Measurements from ENCODE around the gene SPDYE18.
"Not testable (repeated sequence)": the region's sequence is repeated elsewhere in the genome, so short reads cannot be mapped to it uniquely, and the experiment has no call there.

DNA sequence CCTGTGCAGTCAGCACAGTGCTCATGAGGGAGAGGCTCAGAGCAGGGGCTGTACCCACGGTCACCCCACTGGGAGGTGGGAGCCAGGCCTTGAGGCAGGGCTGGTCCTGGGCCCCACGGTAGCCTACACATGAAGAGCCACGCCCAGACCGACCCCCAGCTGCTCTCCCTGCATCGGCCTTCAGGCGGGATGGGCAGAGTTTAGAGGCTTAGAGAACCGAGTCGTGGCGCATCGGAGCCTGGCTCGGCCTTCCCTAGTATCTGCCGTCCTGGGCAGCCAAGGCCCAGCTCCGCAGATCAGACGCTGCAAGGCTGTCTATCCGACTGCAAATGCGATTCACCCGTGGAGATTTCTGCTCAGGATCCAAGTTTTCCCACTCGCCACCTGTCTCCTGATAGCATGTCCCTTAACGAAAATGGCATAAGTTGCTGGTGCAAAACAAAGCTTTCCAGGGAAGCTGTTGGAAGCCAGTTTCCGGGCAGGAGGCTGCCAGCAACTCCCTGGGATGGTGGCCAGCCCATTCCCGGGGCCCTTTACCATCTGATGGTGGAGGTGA, 59.6 kb downstream of the SPDYE18 start:
- TF ChIP-seq POLR2A (IDR thresholded peaks at IDR 0.05): not testable (repeated sequence)
- TF ChIP-seq, protein P1, sequence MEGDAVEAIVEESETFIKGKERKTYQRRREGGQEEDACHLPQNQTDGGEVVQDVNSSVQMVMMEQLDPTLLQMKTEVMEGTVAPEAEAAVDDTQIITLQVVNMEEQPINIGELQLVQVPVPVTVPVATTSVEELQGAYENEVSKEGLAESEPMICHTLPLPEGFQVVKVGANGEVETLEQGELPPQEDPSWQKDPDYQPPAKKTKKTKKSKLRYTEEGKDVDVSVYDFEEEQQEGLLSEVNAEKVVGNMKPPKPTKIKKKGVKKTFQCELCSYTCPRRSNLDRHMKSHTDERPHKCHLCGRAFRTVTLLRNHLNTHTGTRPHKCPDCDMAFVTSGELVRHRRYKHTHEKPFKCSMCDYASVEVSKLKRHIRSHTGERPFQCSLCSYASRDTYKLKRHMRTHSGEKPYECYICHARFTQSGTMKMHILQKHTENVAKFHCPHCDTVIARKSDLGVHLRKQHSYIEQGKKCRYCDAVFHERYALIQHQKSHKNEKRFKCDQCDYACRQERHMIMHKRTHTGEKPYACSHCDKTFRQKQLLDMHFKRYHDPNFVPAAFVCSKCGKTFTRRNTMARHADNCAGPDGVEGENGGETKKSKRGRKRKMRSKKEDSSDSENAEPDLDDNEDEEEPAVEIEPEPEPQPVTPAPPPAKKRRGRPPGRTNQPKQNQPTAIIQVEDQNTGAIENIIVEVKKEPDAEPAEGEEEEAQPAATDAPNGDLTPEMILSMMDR (IDR thresholded peaks at IDR 0.05): not testable (repeated sequence)

All from esophagus squamous epithelium (tissue), 4 donors.